ENCODE results near the gene VOPP1.

GRCh38 chr7:55563596-55564325, 8.5 kb downstream of the VOPP1 start:
- TF ChIP-seq, protein P1, sequence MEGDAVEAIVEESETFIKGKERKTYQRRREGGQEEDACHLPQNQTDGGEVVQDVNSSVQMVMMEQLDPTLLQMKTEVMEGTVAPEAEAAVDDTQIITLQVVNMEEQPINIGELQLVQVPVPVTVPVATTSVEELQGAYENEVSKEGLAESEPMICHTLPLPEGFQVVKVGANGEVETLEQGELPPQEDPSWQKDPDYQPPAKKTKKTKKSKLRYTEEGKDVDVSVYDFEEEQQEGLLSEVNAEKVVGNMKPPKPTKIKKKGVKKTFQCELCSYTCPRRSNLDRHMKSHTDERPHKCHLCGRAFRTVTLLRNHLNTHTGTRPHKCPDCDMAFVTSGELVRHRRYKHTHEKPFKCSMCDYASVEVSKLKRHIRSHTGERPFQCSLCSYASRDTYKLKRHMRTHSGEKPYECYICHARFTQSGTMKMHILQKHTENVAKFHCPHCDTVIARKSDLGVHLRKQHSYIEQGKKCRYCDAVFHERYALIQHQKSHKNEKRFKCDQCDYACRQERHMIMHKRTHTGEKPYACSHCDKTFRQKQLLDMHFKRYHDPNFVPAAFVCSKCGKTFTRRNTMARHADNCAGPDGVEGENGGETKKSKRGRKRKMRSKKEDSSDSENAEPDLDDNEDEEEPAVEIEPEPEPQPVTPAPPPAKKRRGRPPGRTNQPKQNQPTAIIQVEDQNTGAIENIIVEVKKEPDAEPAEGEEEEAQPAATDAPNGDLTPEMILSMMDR (IDR thresholded peaks at IDR 0.05), result no peak
- TF ChIP-seq POLR2AphosphoS5 (IDR thresholded peaks at IDR 0.05), result no peak
